CD14-positive monocyte (primary cell): ENCODE data around the gene ZNF136. TPM values are rescaled to one million over a fixed set of nuclear protein-coding genes. Genes with fewer than 3 reads are reported as not detected.
A peak's percentile ranks its signal among the peaks of the same experiment; 100 is the strongest.

ENCODE experiments used
- DNase-seq, 3 donors: peaks; one replicate each; pipeline ENCODE4 v3.0.0-alpha.2; 2011 to 2022
- H2AFZ ChIP-seq: 2 replicates; pipeline ENCODE4 v1.6.0; 2012; ENCODE audit warnings: mild to moderate bottlenecking, low read depth, low read length, inconsistent platforms; ENCODE audit not compliant: insufficient read depth, poor library complexity, severe bottlenecking
- H3K27ac ChIP-seq, 2 donors: 1 replicate in 1 of 2; 2 replicates in 1 of 2; pipeline ENCODE4 v1.5.1; 2012 to 2013; ENCODE audit warnings: low read length in 2 of 2, control low read depth in 1 of 2, inconsistent platforms in 1 of 2, low read depth in 1 of 2, mild to moderate bottlenecking in 1 of 2
- H3K27me3 ChIP-seq, 2 donors: one replicate each; pipeline versions ENCODE4 v1.6.0 to v1.6.1; 2011 to 2013; ENCODE audit warnings: low read length in 2 of 2; ENCODE audit not compliant: control insufficient read depth in 2 of 2, insufficient read depth in 2 of 2
- H3K36me3 ChIP-seq, 2 donors: replicated peaks in 1 of 2; 1 replicate in 1 of 2; 2 replicates in 1 of 2; pipeline versions ENCODE4 v1.5.1 to v1.6.1; 2012 to 2013; ENCODE audit warnings: low read length in 2 of 2, control low read depth in 1 of 2, inconsistent platforms in 1 of 2, mild to moderate bottlenecking in 1 of 2; ENCODE audit not compliant: insufficient read depth in 2 of 2, control insufficient read depth in 1 of 2
- H3K4me1 ChIP-seq, 2 donors: 1 replicate in 1 of 2; 2 replicates in 1 of 2; pipeline versions ENCODE4 v1.5.1 to v1.6.1; 2012 to 2013; ENCODE audit warnings: low read length in 2 of 2, control low read depth in 1 of 2, inconsistent platforms in 1 of 2, mild to moderate bottlenecking in 1 of 2, moderate library complexity in 1 of 2; ENCODE audit not compliant: insufficient read depth in 2 of 2, control insufficient read depth in 1 of 2
- H3K4me2 ChIP-seq: replicated peaks from 2 replicates; pipeline ENCODE3; 2012; ENCODE audit warnings: low read length, moderate library complexity, mild to moderate bottlenecking; ENCODE audit not compliant: poor library complexity, severe bottlenecking; ENCODE audit errors: extremely low read depth
- H3K4me3 ChIP-seq, 3 experiments: fragments of 200-600 bp in 1 of 3; sonication (generic) in 1 of 3; replicated peaks in 1 of 3; 1 replicate in 2 of 3; 2 replicates in 1 of 3; pipeline ENCODE4 v1.5.1; 2011 to 2013; ENCODE audit warnings: low read length in 3 of 3, mild to moderate bottlenecking in 3 of 3, control low read depth in 2 of 3, low read depth in 2 of 3, inconsistent platforms in 1 of 3, moderate library complexity in 1 of 3
- H3K79me2 ChIP-seq: 2 replicates; pipeline ENCODE4 v1.6.0; 2012; ENCODE audit warnings: mild to moderate bottlenecking, control low read depth, inconsistent platforms, low read length, moderate library complexity; ENCODE audit not compliant: insufficient read depth
- H3K9ac ChIP-seq: 2 replicates; pipeline ENCODE4 v1.6.0; 2017; ENCODE audit warnings: low read length, mild to moderate bottlenecking; ENCODE audit not compliant: insufficient read depth, poor library complexity, severe bottlenecking
- H3K9me3 ChIP-seq, 2 donors: replicated peaks in 1 of 2; 1 replicate in 1 of 2; 2 replicates in 1 of 2; pipeline versions ENCODE4 v1.5.1 to v1.6.1; 2012 to 2013; ENCODE audit warnings: low read length in 2 of 2, control low read depth in 1 of 2; ENCODE audit not compliant: control insufficient read depth in 1 of 2, insufficient read depth in 1 of 2
- H4K20me1 ChIP-seq: 2 replicates; pipeline ENCODE4 v1.6.0; 2012; ENCODE audit warnings: mild to moderate bottlenecking, low read length, control low read depth, moderate library complexity; ENCODE audit not compliant: insufficient read depth
- H3K27ac Mint-ChIP-seq, 7 donors: one replicate each; pipeline ENCODE4 v1.8.0; 2020; ENCODE audit warnings: mild to moderate bottlenecking in 7 of 7, mixed read lengths in 7 of 7, moderate library complexity in 6 of 7, inconsistent platforms in 2 of 7
- H3K27me3 Mint-ChIP-seq, 3 donors: one replicate each; pipeline ENCODE4 v1.8.0; 2021 to 2022; ENCODE audit warnings: low read depth in 3 of 3, mild to moderate bottlenecking in 3 of 3, mixed read lengths in 3 of 3, moderate library complexity in 3 of 3, inconsistent platforms in 1 of 3
- H3K36me3 Mint-ChIP-seq, 2 donors: one replicate each; pipeline ENCODE4 v1.8.0; 2020; ENCODE audit warnings: mixed read lengths in 2 of 2, inconsistent platforms in 1 of 2, mild to moderate bottlenecking in 1 of 2
- H3K4me1 Mint-ChIP-seq: one replicate; pipeline ENCODE4 v1.8.0; 2020; ENCODE audit warnings: mild to moderate bottlenecking, mixed read lengths
- H3K4me3 Mint-ChIP-seq, 2 donors: one replicate each; pipeline ENCODE4 v1.8.0; 2020; ENCODE audit warnings: mild to moderate bottlenecking in 2 of 2, mixed read lengths in 2 of 2, moderate library complexity in 1 of 2
- H3K9me3 Mint-ChIP-seq, 7 donors: one replicate each; pipeline ENCODE4 v1.8.0; 2020 to 2022; ENCODE audit warnings: mixed read lengths in 7 of 7, mild to moderate bottlenecking in 6 of 7, moderate library complexity in 6 of 7, inconsistent platforms in 2 of 7
- CTCF ChIP-seq: fragments of 200-600 bp; IDR thresholded peaks from one replicate; pipeline ENCODE4 v1.8.0; 2022; ENCODE audit warnings: antibody characterized with exemption, mild to moderate bottlenecking
- WGBS: methylation state at CpG from one replicate; pipeline ENCODE4 v1.1.5; 2013; ENCODE audit warnings: missing lambda C conversion rate; ENCODE audit not compliant: insufficient coverage; 5-methylcytosine and 5-hydroxymethylcytosine counted together
- intact Hi-C, 2 donors: fragments of 100-400 bp; cut with micrococcal nuclease; formaldehyde crosslinking; loops; one replicate each; pipeline versions ENCODE4 v1.15.0 to v1.15.1; 2023
- polyA plus RNA-seq, 3 donors: library from polyadenylated mRNA; depleted of rRNA in 1 of 3; unstranded in 2 of 3; stranded (reverse) in 1 of 3; fragments of 300-500 nt in 2 of 3; fragments of >200 nt in 1 of 3; fragmentation: Illumina TruSeq in 2 of 3; gene quantifications; 1 replicate in 2 of 3; 2 replicates in 1 of 3; pipeline ENCODE4 v1.2.3, GENCODE V29; 2012 to 2021

ZNF136 gene
- polyA plus RNA-seq, 3 donors, result 3.4 to 6.4 (median 5.8) TPM

GRCh38 chr19:12133069-12133468, 29.8 kb upstream of the ZNF136 start:
- Histone ChIP-seq H3K9ac (no peak overlapping the region), H4K20me1 (peaks cover 5% of the 10 kb centered on the region), H3K27me3 (no peaks in the 10 kb centered on the region), H3K79me2 (peaks cover 3% of the 10 kb centered on the region), H3K36me3 (peaks cover 38 to 56% of the 10 kb centered on the region in 2 donors), H3K4me3 (peak overlapping the region in 1 of 3 experiments; percentile 18), H3K4me2 (no peak overlapping the region), H2AFZ (no peak overlapping the region), H3K9me3 (peaks cover 54 to 73% of the 10 kb centered on the region in 2 donors), H3K27ac (no peak overlapping the region), H3K4me1 (no peaks in the 10 kb centered on the region)
- Mint-ChIP-seq H3K4me1 (peaks cover 9% of the 10 kb centered on the region), H3K9me3 (peaks cover 38 to 87% (median 73%) of the 10 kb centered on the region in 7 donors), H3K36me3 (peaks cover 47 to 60% of the 10 kb centered on the region in 2 donors), H3K27me3 (no peaks in the 10 kb centered on the region), H3K4me3 (no peak overlapping the region), H3K27ac (no peak overlapping the region)
- no peak for TF ChIP-seq CTCF
- no CpG with 5 or more reads among the region's 3 CpGs for WGBS
- DNase-seq, result no peak
- intact Hi-C loops, result no loop called here

GRCh38 chr19:12137221-12137940, 25.5 kb upstream of the ZNF136 start:
- Mint-ChIP-seq H3K9me3 (peaks cover 16 to 45% (median 37%) of the 10 kb centered on the region in 7 donors), H3K27ac (no peak overlapping the region), H3K4me1 (peaks cover 36% of the 10 kb centered on the region), H3K27me3 (peaks cover 0 to 3% (median 1%) of the 10 kb centered on the region in 3 donors), H3K36me3 (peaks cover 41 to 48% of the 10 kb centered on the region in 2 donors), H3K4me3 (peak overlapping the region in 1 of 2 donors; percentile 6)
- Histone ChIP-seq H3K9ac (no peak overlapping the region), H3K27ac (no peak overlapping the region), H3K4me3 (no peak overlapping the region), H3K36me3 (peaks cover 38 to 48% of the 10 kb centered on the region in 2 donors), H3K4me1 (peaks cover 23 to 25% of the 10 kb centered on the region in 2 donors), H3K4me2 (no peak overlapping the region), H3K79me2 (peaks cover 16% of the 10 kb centered on the region), H2AFZ (no peak overlapping the region), H3K9me3 (peaks cover 21 to 36% of the 10 kb centered on the region in 2 donors), H4K20me1 (peaks cover 5% of the 10 kb centered on the region), H3K27me3 (no peaks in the 10 kb centered on the region)
- intact Hi-C loops, result no loop called here
- 72% methylated on average over 6 of the region's 7 CpGs for WGBS
- no peak for TF ChIP-seq CTCF
- peak in 1 of 3 donors; percentile 14 for DNase-seq
